H9 (cell line): ENCODE data around the gene RGN. TPM values are rescaled to one million over a fixed set of nuclear protein-coding genes. Genes with fewer than 3 reads are reported as not detected.
"Not testable (repeated sequence)": the region's sequence is repeated elsewhere in the genome, so short reads cannot be mapped to it uniquely, and the experiment has no call there.

ENCODE experiments used
- DNase-seq: peaks from one replicate; pipeline ENCODE4 v3.0.0-alpha.2; 2017
- H2AFZ ChIP-seq: one replicate; pipeline ENCODE4 v1.6.1; 2013; ENCODE audit warnings: mild to moderate bottlenecking, low read length, control low read depth, moderate library complexity
- H2AK5ac ChIP-seq: 2 replicates; pipeline ENCODE4 v1.6.1; 2013; ENCODE audit warnings: low read length, control low read depth, mixed read lengths; ENCODE audit not compliant: insufficient read length
- H2BK120ac ChIP-seq: one replicate; pipeline ENCODE4 v1.6.1; 2013; ENCODE audit warnings: low read depth, mild to moderate bottlenecking, low read length, control low read depth, inconsistent platforms; ENCODE audit not compliant: poor library complexity, severe bottlenecking
- H2BK12ac ChIP-seq: 2 replicates; pipeline ENCODE4 v1.6.1; 2013; ENCODE audit warnings: low read length, control low read depth, mixed read lengths, low read depth; ENCODE audit not compliant: insufficient read length
- H2BK15ac ChIP-seq: 2 replicates; pipeline ENCODE4 v1.6.1; 2013; ENCODE audit warnings: low read depth, low read length, control low read depth
- H2BK20ac ChIP-seq: one replicate; pipeline ENCODE4 v1.6.1; 2013; ENCODE audit warnings: low read depth, mild to moderate bottlenecking, low read length, control low read depth, inconsistent platforms; ENCODE audit not compliant: poor library complexity, severe bottlenecking
- H2BK5ac ChIP-seq: 2 replicates; pipeline ENCODE4 v1.6.1; 2013; ENCODE audit warnings: low read length, control low read depth, mixed read lengths; ENCODE audit not compliant: insufficient read length
- H3K14ac ChIP-seq: 2 replicates; pipeline ENCODE4 v1.6.1; 2013; ENCODE audit warnings: low read length, control low read depth; ENCODE audit not compliant: insufficient read depth
- H3K18ac ChIP-seq: 2 replicates; pipeline ENCODE4 v1.6.1; 2013; ENCODE audit warnings: low read depth, mild to moderate bottlenecking, mixed read lengths, low read length, control low read depth; ENCODE audit not compliant: insufficient read length
- H3K23ac ChIP-seq: 2 replicates; pipeline ENCODE4 v1.6.1; 2013; ENCODE audit warnings: low read length, control low read depth, mixed read lengths, low read depth; ENCODE audit not compliant: insufficient read length
- H3K23me2 ChIP-seq: 2 replicates; pipeline ENCODE4 v1.6.1; 2013; ENCODE audit warnings: low read depth, mild to moderate bottlenecking, mixed read lengths, low read length, control low read depth; ENCODE audit not compliant: insufficient read length, poor library complexity, severe bottlenecking
- H3K27ac ChIP-seq: 2 replicates; pipeline ENCODE4 v1.5.1; 2013; ENCODE audit warnings: low read length, control low read depth, mixed read lengths, low read depth; ENCODE audit not compliant: insufficient read length
- H3K27me3 ChIP-seq: 2 replicates; pipeline ENCODE4 v1.6.1; 2013; ENCODE audit warnings: low read length, control low read depth, inconsistent platforms; ENCODE audit not compliant: insufficient read depth
- H3K4ac ChIP-seq: 2 replicates; pipeline ENCODE4 v1.6.1; 2013; ENCODE audit warnings: low read depth, mild to moderate bottlenecking, control low read depth, inconsistent platforms, low read length, moderate library complexity
- H3K4me1 ChIP-seq: 2 replicates; pipeline ENCODE4 v1.6.1; 2013; ENCODE audit warnings: low read length, control low read depth, inconsistent platforms; ENCODE audit not compliant: insufficient read depth
- H3K4me2 ChIP-seq: 2 replicates; pipeline ENCODE4 v1.6.1; 2013; ENCODE audit warnings: low read length, control low read depth, mixed read lengths; ENCODE audit not compliant: insufficient read length, insufficient read depth
- H3K56ac ChIP-seq: 2 replicates; pipeline ENCODE4 v1.6.1; 2013; ENCODE audit warnings: low read depth, mild to moderate bottlenecking, mixed read lengths, low read length, control low read depth; ENCODE audit not compliant: insufficient read length
- H3K79me1 ChIP-seq: 2 replicates; pipeline ENCODE4 v1.6.1; 2013; ENCODE audit warnings: low read depth, mild to moderate bottlenecking, moderate library complexity, low read length, control low read depth, inconsistent platforms; ENCODE audit not compliant: insufficient read depth, poor library complexity, severe bottlenecking
- H3K79me2 ChIP-seq: 2 replicates; pipeline ENCODE4 v1.6.1; 2013; ENCODE audit warnings: low read length, control low read depth, inconsistent platforms; ENCODE audit not compliant: insufficient read depth
- H3K9ac ChIP-seq: 2 replicates; pipeline ENCODE4 v1.6.1; 2013; ENCODE audit warnings: low read length, control low read depth, mixed read lengths; ENCODE audit not compliant: insufficient read length; ENCODE audit errors: extremely low read depth
- H3K9me3 ChIP-seq: one replicate; pipeline ENCODE4 v1.6.1; 2013; ENCODE audit warnings: low read depth, low read length, inconsistent platforms; ENCODE audit not compliant: control insufficient read depth
- H3T11ph ChIP-seq: one replicate; pipeline ENCODE4 v1.6.1; 2013; ENCODE audit warnings: mild to moderate bottlenecking, low read length, control low read depth, inconsistent platforms
- H4K20me1 ChIP-seq: one replicate; pipeline ENCODE4 v1.6.1; 2013; ENCODE audit not compliant: control insufficient read depth, insufficient read length, insufficient read depth
- H4K5ac ChIP-seq: 2 replicates; pipeline ENCODE4 v1.6.1; 2013; ENCODE audit warnings: low read depth, mild to moderate bottlenecking, mixed read lengths, low read length, control low read depth; ENCODE audit not compliant: insufficient read length
- H4K8ac ChIP-seq: replicated peaks from 2 replicates; pipeline ENCODE4 v1.6.1; 2013; ENCODE audit warnings: low read length, control low read depth, mixed read lengths, low read depth; ENCODE audit not compliant: insufficient read length
- H4K91ac ChIP-seq: 2 replicates; pipeline ENCODE4 v1.6.1; 2013; ENCODE audit warnings: low read depth, mild to moderate bottlenecking, moderate library complexity, mixed read lengths, low read length, control low read depth; ENCODE audit not compliant: insufficient read length
- H3K27ac Mint-ChIP-seq, 3 experiments: 2 replicates in 2 of 3; 3 replicates in 1 of 3; pipeline ENCODE4 v1.8.0; 2020 to 2021; ENCODE audit warnings: mixed read lengths in 3 of 3, mild to moderate bottlenecking in 1 of 3, moderate library complexity in 1 of 3
- H3K27me3 Mint-ChIP-seq: 2 replicates; pipeline ENCODE4 v1.8.0; 2021; ENCODE audit warnings: low read depth, mild to moderate bottlenecking, moderate library complexity, mixed read lengths
- H3K36me3 Mint-ChIP-seq, 3 experiments: 2 replicates in 2 of 3; 3 replicates in 1 of 3; pipeline ENCODE4 v1.8.0; 2020 to 2021; ENCODE audit warnings: low read depth in 3 of 3, mixed read lengths in 3 of 3; ENCODE audit not compliant: insufficient read depth in 1 of 3
- H3K4me1 Mint-ChIP-seq, 2 experiments: 2 replicates each; pipeline ENCODE4 v1.8.0; 2020; ENCODE audit warnings: mixed read lengths in 2 of 2
- H3K4me3 Mint-ChIP-seq, 2 experiments: 2 replicates in 1 of 2; 3 replicates in 1 of 2; pipeline ENCODE4 v1.8.0; 2020 to 2021; ENCODE audit warnings: mild to moderate bottlenecking in 2 of 2, mixed read lengths in 2 of 2, moderate library complexity in 1 of 2
- H3K9me3 Mint-ChIP-seq, 2 experiments: 2 replicates in 1 of 2; 3 replicates in 1 of 2; pipeline ENCODE4 v1.8.0; 2020; ENCODE audit warnings: mild to moderate bottlenecking in 2 of 2, mixed read lengths in 2 of 2, moderate library complexity in 1 of 2
- WGBS: extraction: QIAGEN DNeasy Blood & Tissue Kit; methylation state at CpG from one replicate; pipeline ENCODE4 v1.1.7; 2013; ENCODE audit warnings: missing lambda C conversion rate, low lambda C conversion rate, mixed read lengths; ENCODE audit not compliant: insufficient read length; ENCODE audit errors: extremely low coverage; 5-methylcytosine and 5-hydroxymethylcytosine counted together
- total RNA-seq: library from RNA; stranded (reverse); gene quantifications from 2 replicates; pipeline ENCODE4 v1.2.1, GENCODE V29; 2021

RGN gene
- total RNA-seq, 1 experiment from 2014 or later = not detected

DNA sequence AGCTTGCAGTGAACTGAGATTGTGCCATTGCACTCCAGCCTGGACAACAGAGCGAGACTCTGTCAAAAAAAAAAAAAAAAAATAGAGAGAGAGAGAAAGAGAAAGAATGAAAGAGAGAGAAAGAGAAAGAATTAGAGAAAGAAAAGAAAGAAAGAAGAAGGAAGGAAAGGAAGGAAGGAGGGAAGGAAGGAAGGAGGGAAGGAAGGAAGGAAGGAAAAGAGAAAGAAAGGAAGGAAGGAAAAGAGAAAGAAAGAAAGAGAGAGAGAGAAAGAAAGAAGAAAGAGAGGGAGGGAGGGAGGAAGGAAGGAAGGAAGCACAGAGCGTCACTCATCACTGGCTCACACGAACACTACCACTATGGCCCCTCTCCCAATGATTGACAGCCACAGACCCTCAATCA, 46.2 kb downstream of the RGN start:
- H3K56ac ChIP-seq, H3K18ac ChIP-seq, H2BK12ac ChIP-seq, H3K4me1 Mint-ChIP-seq, H3K27me3 ChIP-seq, H3K27me3 Mint-ChIP-seq, H4K20me1 ChIP-seq, H3K79me1 ChIP-seq, H3K14ac ChIP-seq, H4K5ac ChIP-seq, H3K4me3 Mint-ChIP-seq, H3T11ph ChIP-seq, H3K27ac Mint-ChIP-seq, DNase-seq, H4K91ac ChIP-seq, H3K79me2 ChIP-seq, H3K9ac ChIP-seq, H3K23me2 ChIP-seq, H2BK5ac ChIP-seq, H3K4ac ChIP-seq, H3K4me2 ChIP-seq, H2BK120ac ChIP-seq, H3K36me3 Mint-ChIP-seq, H3K27ac ChIP-seq, H2BK20ac ChIP-seq, H2AK5ac ChIP-seq, H2BK15ac ChIP-seq, H3K4me1 ChIP-seq, H4K8ac ChIP-seq, H2AFZ ChIP-seq, H3K23ac ChIP-seq: not testable (repeated sequence)
- peaks cover 16% of the 10 kb centered on the region for H3K9me3 ChIP-seq
- WGBS = no CpG with 5 or more reads among the region's 3 CpGs
- H3K9me3 Mint-ChIP-seq = peaks cover 67 to 69% of the 10 kb centered on the region in 2 experiments
